Measurements from ENCODE around the gene HFM1.

The HFM1 gene

DNA sequence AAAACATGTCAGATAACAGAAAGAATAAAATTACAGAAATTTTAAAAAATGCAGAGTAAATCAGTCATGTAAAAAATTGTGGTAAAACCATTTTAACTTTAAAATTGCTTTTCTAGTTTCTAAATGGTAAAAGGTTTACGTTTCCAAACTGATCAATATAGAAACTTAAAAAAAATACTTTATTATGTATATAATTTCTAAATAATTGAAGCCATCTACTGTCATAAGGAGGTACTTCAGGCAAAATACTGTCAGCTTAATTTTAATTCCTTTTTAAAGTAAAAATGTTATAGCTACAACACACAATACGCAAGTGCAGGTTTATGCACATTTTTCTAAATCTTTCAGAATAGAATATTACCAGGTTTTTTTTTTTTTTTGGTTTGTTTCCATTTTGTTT, 159.9 kb downstream of the HFM1 start:
- DNase-seq: no peak

DNA sequence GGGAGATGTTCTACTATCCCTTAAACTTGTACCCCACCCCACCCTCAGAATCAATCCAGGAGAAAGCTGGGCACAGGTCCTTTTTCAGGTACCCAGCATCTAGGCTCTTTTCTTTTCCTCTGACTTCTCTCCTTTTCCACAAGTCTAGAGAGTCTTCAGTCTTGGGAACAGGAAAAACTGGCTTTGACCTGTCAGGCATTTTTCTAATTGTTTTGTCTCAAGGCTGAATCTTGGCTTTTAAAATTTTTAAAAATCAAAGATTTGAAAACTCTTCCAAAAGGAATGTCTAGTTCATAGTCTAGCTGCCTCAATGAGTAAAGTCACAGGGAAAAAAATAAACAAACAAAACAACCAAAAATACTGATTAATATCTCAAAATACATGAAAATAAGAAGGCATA, 161.5 kb downstream of the HFM1 start:
- no peak for DNase-seq

DNA sequence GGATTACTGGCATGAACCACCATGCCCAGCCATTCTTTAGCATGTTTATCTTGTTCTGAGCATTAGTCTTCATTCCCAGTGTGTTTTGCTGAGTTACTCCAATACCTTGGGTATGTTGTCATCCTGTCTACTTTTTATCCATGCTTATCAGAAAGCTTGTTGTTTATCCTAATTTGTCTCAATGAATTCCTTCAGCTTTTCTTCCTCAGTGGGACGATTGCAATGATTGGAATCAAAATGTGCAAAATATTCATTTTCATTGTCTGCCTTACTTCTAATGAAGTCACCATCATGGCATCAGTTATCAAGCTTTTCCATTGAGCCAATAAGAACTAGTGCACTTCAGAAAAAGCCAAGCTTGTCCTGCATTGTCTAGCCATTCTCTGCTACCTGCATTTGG, 170.5 kb downstream of the HFM1 start:
- DNase-seq: no peak

DNA sequence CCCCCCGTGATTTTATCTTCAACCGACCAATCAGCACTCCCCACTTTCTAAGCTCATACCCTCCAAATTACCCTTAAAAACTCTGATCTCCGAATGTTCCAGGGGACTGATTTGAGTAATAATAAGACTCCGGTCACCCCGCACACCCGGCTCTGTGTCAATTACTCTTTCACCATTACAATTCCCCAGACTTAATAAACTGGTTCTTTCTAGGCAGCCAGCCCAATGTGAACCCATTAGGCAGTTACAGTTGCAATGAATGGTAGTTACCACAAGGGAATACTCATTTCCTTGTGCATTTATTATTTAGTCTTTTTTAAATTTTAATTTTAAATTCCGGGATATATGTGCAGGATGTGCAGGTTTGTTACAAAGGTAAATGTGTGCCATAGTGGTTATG, 177.9 kb downstream of the HFM1 start:
- no peak for DNase-seq

DNA sequence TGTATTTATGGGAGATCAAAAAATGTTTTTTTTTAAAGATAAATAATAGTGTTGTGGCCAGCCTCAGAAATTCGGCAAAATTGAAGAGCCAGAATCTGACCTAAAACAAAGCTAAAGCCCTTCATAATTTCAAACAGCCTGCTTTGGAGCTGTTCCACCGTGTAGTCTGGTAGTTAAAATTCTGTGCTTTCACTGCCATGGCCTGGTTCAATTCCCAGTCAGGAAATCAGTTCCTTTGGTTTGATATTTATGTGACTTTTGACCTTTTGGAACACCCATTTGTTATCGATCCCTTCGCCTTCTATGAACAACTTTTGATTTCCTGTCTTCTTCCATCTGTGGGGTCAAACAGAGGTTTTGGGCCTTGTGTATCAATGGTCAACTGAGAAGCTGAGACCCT, 179.8 kb downstream of the HFM1 start:
- no peak for DNase-seq

DNA sequence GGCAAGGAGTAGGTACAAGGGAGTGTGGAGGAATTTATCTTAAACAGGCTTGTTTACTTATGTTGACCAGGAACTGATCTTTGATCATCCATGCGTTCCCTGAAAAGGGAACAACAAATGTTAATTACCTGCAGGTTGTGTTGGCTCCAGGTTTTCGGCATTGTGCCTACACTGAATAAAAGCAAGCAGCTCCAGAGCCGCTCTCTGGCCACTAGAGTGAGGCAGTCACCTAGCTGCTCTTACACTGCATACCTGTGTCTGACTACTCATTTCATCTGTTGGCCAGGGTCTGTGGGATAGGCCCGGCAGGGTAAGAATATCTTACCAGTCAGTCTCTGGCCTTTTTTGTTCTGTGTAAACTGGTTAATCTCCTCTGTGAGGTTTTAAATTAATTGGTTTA, 183.6 kb downstream of the HFM1 start:
- no peak for DNase-seq

DNA sequence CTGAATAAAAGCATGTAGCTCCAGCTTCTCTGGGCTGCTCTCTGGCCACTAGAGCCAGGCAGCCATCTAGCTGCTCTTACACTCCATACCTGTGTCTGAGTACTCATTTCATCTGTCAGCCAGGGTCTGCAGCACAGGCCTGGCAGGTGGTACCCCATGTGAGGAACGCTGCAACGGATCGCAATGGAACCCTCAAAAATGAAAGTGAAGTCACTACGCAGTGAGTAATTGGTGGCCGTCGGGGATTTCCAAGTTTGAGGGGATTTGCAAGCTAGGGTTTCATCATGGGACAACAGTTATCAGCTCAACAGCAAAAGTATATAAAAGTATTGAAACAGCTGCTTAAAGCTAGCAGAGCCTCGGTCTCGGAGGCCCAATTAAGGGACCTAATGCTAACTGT, 186.7 kb downstream of the HFM1 start:
- no peak for DNase-seq

Measured in effector CD4-positive, alpha-beta T cell (primary cell).